DMS79 treated with DMSO at 0.1 percent for 48 hours (cell line): Measurements from ENCODE around the gene APOBR.
"Not testable (repeated sequence)": the region's sequence is repeated elsewhere in the genome, so short reads cannot be mapped to it uniquely, and the experiment has no call there.

Experiments
- DNase-seq: peaks from one replicate; lab custom pipeline; 2025; lab: John Stamatoyannopoulos, UW

The APOBR gene

GRCh38 chr16:28526201-28527099 is 32.0 kb downstream of the APOBR start:
- no peak for DNase-seq

DNA sequence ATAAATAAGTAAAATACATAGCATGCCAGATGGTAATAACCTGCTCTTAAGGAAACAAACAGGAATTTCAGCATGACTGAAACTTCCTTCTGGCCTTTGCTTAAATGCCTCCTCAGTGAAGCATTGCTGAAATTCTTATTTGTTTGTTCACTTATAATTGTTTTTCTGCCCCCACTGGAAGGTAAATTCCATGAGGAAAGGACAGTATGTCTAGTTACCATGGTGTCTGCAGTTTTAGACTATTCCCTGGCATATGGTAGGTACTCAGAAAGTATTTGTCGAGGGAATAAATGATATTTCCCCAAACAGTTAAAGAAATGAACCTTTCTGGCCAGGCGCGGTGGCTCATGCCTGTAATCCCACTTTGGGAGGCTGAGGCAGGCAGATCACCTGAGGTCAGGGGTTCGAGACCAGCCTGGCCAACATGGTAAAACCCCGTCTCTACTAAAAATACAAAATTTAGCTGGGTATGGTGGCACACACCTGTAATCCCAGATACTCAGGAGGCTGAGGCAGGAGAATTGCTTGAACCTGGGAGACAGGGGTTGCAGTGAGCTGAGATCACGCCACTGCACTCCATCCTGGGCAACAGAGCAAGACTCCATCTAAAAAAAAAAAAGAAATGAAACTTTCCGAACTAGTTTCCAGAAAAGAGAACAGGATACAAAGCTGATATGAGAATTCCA is 32.8 kb downstream of the APOBR start:
- DNase-seq: not testable (repeated sequence)

- no peak for DNase-seq
Observed at GRCh38 chr16:28527985-28528384, 33.5 kb downstream of the APOBR start.

GRCh38 chr16:28528463-28528867 is 34.0 kb downstream of the APOBR start:
- DNase-seq: peak; percentile 6

DNA sequence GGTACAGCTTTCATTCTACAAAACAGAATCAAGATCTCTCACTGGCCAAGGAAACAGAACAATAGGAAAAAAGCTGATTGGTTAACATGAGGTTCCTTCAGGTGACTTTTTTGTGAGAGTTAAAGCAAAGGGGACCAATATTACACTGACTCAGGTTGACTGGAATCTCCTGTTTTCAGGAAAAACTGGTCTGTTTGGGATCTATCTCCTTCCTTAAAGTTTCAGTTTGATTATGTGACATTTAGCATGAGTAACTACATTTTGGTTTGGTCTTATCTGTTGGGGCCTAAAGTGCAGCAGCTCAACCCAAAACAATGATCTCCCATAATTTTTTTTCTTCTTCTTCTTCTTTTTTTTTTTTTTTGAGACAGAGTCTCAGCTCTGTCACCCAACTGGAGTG is 34.7 kb downstream of the APOBR start:
- DNase-seq: no peak

DNA sequence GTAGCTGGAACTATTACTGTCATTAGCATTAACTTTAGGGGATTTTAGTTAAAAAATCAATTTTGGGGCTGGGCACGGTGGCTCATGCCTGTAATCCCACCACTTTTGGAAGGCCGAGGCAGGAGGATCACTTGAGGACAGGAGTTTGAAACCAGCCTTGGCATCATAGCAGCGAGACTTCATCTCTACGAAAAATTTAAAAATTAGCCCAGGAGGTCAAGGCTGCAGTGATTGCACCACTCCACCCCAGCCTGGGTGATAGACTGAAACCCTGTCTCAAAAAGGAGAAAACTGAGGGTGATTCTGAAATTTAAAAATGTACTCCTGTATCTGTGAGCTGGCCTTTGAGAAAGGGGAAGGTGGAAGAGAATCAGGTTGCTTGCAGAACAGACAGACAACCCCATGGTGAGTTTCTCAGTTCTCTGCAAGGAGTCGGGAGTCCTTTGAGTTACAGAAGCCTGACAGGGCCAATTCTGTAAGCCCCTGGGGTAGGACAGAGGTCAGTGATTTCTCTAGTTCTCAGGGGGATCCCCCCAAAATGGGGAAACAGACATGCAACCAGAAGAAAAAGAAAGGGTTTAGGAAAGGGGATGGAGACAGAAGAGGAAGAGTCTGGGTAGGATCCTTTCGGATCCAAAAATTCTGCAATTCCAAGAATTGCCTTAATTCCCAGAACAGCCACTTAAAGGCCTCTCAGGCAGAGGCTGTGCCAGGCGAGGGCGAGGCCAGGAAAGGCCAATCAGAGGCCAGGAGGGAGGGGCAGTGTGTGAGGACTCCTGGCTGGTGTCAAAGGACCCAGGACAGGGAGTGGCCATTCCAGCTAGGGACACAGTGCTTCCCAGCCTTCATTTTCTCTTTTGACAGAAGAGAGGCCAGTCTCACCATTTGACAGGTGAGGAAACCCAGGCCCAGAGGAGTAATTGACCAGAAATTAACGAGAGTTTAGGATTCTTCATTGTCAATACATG is 37.6 kb downstream of the APOBR start:
- no peak for DNase-seq

DNA sequence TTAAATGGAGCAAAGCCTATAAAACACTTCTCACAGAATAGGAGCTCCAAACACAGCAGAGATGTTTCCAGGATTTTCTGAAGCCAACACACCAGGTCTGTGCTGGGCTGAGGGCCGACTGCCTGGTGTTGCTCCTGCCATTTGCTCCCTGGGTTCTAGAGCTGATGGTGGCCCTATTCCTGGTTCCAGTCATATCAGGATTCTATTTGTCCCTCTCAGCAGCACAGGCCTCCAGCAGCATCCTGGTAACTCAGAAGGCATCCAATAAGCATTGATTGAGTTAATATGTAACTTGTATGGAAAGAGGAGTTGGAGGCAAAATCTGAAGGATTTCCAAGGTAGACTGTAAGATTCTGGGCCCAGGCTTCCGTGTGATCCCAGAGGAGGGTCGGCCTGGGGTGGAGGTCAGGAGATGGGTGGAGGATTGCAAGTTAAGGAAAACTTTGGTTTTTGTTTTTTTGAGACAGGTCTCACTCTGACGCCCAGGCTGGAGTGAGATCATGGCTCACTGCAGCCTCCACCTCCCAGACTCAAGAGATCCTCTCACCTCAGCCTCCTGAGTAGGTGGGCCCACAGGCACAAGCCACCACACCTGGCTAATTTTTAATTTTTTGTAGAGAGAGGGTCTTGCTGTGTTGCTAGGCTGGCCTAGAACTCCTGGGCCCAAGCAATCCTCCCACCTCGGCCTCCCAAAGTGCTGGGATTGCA is 38.7 kb downstream of the APOBR start:
- DNase-seq: no peak

- no peak for DNase-seq
Observed at GRCh38 chr16:28534542-28535373, 40.3 kb downstream of the APOBR start.

DNA sequence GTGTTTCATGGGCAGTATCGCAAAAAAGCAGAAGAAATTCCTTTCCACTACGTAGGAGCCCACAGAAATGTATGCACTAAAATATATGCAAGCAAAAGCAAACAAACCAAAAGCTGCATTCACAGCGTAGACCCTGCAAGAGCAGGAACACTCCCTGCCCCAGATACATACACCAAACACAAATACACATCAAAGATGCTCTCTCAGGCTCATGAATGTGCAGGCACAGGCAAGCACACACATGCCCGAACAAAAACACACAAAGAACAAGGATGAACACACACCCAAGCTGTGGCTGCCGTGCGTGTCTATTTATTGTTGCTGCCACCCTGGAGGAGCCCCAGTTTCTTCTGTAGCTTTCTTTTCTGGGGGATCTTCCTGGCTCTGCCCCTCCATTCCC is 42.6 kb downstream of the APOBR start:
- DNase-seq: no peak

- no peak for DNase-seq
Observed at GRCh38 chr16:28537964-28538732, 43.7 kb downstream of the APOBR start.

GRCh38 chr16:28538733-28539596 is 44.5 kb downstream of the APOBR start, which contains the start of gene NUPR1:
Gene NUPR1 (minus strand): TSS chr16:28538974. CDS start chr16:28538907, 67 bp downstream.
- DNase-seq: no peak

DNA sequence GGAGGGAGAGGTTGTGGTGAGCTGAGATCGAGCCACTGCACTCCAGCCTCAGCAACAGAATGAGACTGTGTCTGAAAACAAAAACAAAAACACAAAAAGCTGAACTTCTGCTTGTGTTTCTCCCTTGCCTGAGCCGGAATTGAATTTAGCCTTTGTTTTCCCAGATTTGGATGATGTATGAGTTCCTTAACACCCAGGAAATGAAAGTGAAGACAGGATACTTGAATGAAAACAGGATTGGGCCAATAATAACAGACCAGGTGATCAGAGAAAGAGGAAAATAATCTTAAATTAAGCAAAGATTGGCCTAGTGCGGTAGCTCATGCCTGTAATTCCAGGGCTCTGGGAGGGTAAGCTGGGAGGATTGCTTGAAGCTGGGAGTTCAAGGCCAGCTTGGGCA is 45.9 kb downstream of the APOBR start:
- no peak for DNase-seq

- no peak for DNase-seq
Observed at GRCh38 chr16:28542646-28543045, 48.2 kb downstream of the APOBR start.

DNA sequence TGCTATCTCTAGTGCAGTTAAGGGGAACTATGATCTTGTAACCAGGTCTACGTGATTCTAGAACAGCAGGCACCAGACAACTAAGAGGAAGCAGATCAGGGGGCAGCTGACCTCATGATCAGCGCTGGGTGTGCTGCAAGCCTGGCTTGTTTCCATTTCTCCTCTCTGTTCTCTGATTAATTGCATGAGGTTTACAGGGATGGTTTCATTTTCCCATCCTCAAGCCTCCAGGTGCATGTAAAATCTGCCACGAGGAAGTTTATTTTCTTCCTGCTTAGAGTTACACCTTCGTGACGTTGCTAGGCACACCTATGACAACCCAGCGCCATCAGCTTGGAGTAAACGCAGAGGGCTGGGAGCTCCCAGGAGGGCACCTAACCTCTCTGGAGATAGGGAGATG is 48.6 kb downstream of the APOBR start:
- DNase-seq: peak; percentile 73

DNA sequence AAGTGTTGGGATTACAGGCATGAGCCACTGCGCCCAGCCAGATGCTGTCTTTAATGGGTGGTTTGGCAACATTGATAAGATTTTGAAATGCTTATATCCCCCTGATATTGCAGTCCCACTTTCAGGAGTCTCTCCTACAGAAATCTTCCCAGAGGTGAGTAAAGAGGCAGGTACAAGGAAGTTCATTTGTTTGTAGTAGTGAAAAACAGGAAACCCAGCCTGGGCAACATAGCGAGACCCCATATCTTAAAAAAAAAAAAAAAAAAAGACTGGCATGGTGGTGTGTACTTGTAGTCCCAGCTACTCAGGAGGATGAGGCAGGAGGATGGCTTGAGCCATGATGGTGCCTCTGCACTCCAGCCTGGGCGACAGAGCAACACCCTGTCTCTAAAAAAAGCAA is 50.6 kb downstream of the APOBR start:
- no peak for DNase-seq

DNA sequence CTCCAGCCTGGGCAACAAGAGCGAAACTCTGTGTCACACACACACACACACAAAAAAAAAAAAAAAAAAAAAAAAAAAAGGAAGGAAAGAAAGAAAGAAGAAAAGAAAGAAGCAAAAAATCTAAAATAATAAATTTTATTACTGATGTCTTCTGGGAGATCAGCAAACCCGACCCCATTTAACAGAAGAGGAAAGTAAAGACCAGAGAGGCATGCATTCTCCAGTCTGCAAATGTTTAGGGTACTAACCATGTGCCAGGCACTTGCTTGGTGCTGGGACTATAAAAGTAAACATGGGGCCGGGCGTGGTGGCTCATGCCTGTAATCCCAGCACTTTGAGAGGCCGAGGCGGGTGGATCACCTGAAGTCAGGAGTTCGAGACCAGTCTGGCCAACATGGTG is 51.5 kb downstream of the APOBR start:
- DNase-seq: not testable (repeated sequence)

- no peak for DNase-seq
Observed at GRCh38 chr16:28546626-28547025, 52.2 kb downstream of the APOBR start.

DNA sequence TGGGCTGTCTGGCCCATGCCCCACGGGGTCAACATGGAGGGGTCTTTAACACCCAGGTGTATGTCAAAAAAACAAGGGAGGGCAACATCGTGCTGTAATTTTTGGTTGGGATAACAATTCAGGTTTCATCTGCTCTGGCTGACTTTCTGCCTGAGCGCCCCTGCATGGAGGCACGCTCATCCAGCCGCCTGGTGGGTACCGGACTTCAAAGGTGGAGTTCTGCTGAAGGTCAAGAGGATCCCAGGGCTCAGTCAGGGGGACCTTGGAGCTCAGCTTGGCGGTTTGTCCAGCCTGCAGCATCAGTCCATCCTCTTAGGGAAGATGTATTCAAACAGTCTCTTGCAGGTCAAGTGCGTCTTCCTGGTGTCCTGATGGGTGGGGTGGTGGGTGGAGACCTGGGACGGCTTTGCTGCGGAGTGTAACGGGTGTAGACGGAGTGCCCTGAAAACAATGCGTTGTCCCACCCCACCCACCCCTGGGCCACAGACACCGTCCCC is 53.9 kb downstream of the APOBR start:
- DNase-seq: no peak
